Measurements from ENCODE around the gene RNF31.

DNA sequence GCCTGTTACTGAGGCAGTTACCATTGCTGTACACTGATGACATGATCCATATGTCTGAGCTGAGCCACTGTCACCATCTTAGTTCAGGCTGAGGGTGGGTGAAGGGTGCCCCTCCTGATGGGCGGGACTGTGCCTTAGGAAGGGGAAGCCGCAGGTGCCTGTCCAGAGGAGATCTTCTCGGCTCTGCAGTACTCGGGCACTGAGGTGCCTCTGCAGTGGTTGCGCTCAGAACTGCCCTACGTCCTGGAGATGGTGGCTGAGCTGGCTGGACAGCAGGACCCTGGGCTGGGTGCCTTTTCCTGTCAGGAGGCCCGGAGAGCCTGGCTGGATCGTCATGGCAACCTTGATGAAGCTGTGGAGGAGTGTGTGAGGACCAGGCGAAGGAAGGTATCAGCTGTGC is 3.7 kb downstream of the RNF31 start:
- TF ChIP-seq TOX (CRISPR knock-in tag; IDR thresholded peaks at IDR 0.05; ENCODE audit: borderline replicate concordance) (no peak), ZFP30 (CRISPR knock-in tag; IDR thresholded peaks at IDR 0.05) (no peak)
- TF ChIP-seq, protein P1, sequence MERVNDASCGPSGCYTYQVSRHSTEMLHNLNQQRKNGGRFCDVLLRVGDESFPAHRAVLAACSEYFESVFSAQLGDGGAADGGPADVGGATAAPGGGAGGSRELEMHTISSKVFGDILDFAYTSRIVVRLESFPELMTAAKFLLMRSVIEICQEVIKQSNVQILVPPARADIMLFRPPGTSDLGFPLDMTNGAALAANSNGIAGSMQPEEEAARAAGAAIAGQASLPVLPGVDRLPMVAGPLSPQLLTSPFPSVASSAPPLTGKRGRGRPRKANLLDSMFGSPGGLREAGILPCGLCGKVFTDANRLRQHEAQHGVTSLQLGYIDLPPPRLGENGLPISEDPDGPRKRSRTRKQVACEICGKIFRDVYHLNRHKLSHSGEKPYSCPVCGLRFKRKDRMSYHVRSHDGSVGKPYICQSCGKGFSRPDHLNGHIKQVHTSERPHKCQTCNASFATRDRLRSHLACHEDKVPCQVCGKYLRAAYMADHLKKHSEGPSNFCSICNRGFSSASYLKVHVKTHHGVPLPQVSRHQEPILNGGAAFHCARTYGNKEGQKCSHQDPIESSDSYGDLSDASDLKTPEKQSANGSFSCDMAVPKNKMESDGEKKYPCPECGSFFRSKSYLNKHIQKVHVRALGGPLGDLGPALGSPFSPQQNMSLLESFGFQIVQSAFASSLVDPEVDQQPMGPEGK (CRISPR knock-in tag; IDR thresholded peaks at IDR 0.05; ENCODE audit: borderline replicate concordance) = no peak
